Colon (tissue), 2 donors: Measurements from ENCODE around the gene TMPRSS11B.
"Not testable (repeated sequence)": the region's sequence is repeated elsewhere in the genome, so short reads cannot be mapped to it uniquely, and the experiment has no call there.

Experiments
- FAIRE-seq: peaks from 2 replicates; lab custom pipeline; 2012; peaks lifted over from hg19 to GRCh38; lab: Jason Lieb, UNC
- donor health status: control.
- donor health status: control.

TMPRSS11B gene

GRCh38 chr4:68245594-68245993 lies at the start of gene TMPRSS11B:
Gene TMPRSS11B, minus strand, starts transcription at chr4:68245694. Its CDS starts 136 bp downstream, at chr4:68245558.
- FAIRE-seq = no peak

GRCh38 chr4:68291256-68291655 lies 45.8 kb upstream of the TMPRSS11B start:
- no peak for FAIRE-seq

GRCh38 chr4:68288393-68288740 lies 42.9 kb upstream of the TMPRSS11B start:
- FAIRE-seq = no peak

GRCh38 chr4:68287704-68288392 lies 42.4 kb upstream of the TMPRSS11B start:
- no peak for FAIRE-seq

- no peak for FAIRE-seq
These were observed 38.2 kb upstream of the TMPRSS11B start for GRCh38 chr4:68283714-68284113.

- no peak for FAIRE-seq
These were observed 37.6 kb upstream of the TMPRSS11B start for GRCh38 chr4:68283095-68283494.

GRCh38 chr4:68281796-68282740 lies 36.6 kb upstream of the TMPRSS11B start:
- not testable (repeated sequence) for FAIRE-seq

GRCh38 chr4:68278029-68278428 lies 32.5 kb upstream of the TMPRSS11B start:
- no peak for FAIRE-seq

GRCh38 chr4:68277627-68278026 lies 32.1 kb upstream of the TMPRSS11B start:
- no peak for FAIRE-seq

GRCh38 chr4:68272860-68273259 lies 27.4 kb upstream of the TMPRSS11B start:
- FAIRE-seq = no peak

GRCh38 chr4:68272380-68272779 lies 26.9 kb upstream of the TMPRSS11B start:
- no peak for FAIRE-seq

GRCh38 chr4:68271851-68272357 lies 26.4 kb upstream of the TMPRSS11B start:
- peak; percentile 62 for FAIRE-seq

GRCh38 chr4:68267433-68267944 lies 22.0 kb upstream of the TMPRSS11B start:
- no peak for FAIRE-seq

- FAIRE-seq = no peak
These were observed 19.5 kb upstream of the TMPRSS11B start for GRCh38 chr4:68264875-68265565.

GRCh38 chr4:68259191-68259590 lies 13.7 kb upstream of the TMPRSS11B start:
- FAIRE-seq = no peak

GRCh38 chr4:68257719-68258118 lies 12.2 kb upstream of the TMPRSS11B start:
- no peak for FAIRE-seq

GRCh38 chr4:68256284-68256683 lies 10.8 kb upstream of the TMPRSS11B start:
- FAIRE-seq = no peak

- no peak for FAIRE-seq
These were observed 4.8 kb upstream of the TMPRSS11B start for GRCh38 chr4:68250151-68250930.

- FAIRE-seq = no peak
These were observed 3.9 kb upstream of the TMPRSS11B start for GRCh38 chr4:68249434-68249833.

- no peak for FAIRE-seq
These were observed 4.9 kb downstream of the TMPRSS11B start for GRCh38 chr4:68240620-68241019.

GRCh38 chr4:68228568-68228967 lies 16.9 kb downstream of the TMPRSS11B start:
- no peak for FAIRE-seq
